Muscle layer of duodenum (tissue), 2 donors: ENCODE data around the gene SATL1.
"Not testable (repeated sequence)": the region's sequence is repeated elsewhere in the genome, so short reads cannot be mapped to it uniquely, and the experiment has no call there.

Source experiments
- H3K27ac ChIP-seq: one replicate; pipeline ENCODE4 v1.7.0; 2013; ENCODE audit warnings: mild to moderate bottlenecking, low read length
- H3K27me3 ChIP-seq: one replicate; pipeline ENCODE4 v1.7.0; 2013; ENCODE audit warnings: low read depth, mild to moderate bottlenecking, control low read depth, low read length
- H3K36me3 ChIP-seq, 2 donors: one replicate each; pipeline ENCODE4 v1.7.0; 2013; ENCODE audit warnings: low read length in 2 of 2, control low read depth in 1 of 2, mild to moderate bottlenecking in 1 of 2; ENCODE audit not compliant: insufficient read depth in 2 of 2, control insufficient read depth in 1 of 2
- H3K4me1 ChIP-seq, 2 donors: one replicate each; pipeline ENCODE4 v1.7.0; 2013; ENCODE audit warnings: low read length in 2 of 2, mild to moderate bottlenecking in 2 of 2, control low read depth in 1 of 2, moderate library complexity in 1 of 2; ENCODE audit not compliant: insufficient read depth in 2 of 2, control insufficient read depth in 1 of 2
- H3K4me3 ChIP-seq, 2 donors: one replicate each; pipeline ENCODE4 v1.7.0; 2013; ENCODE audit warnings: low read length in 2 of 2, low read depth in 1 of 2, mild to moderate bottlenecking in 1 of 2
- H3K9me3 ChIP-seq, 2 donors: one replicate each; pipeline ENCODE4 v1.7.0; 2013; ENCODE audit warnings: low read length in 2 of 2, control low read depth in 1 of 2, mild to moderate bottlenecking in 1 of 2; ENCODE audit not compliant: control insufficient read depth in 1 of 2
- donor health status: healthy.

Gene SATL1

GRCh38 chrX:85108165-85108564 is 135.4 kb downstream of the SATL1 start:
- Histone ChIP-seq H3K4me3 (no peak overlapping the region), H3K9me3 (no peaks in the 10 kb centered on the region), H3K4me1 (no peaks in the 10 kb centered on the region), H3K27ac (no peak overlapping the region), H3K36me3 (no peaks in the 10 kb centered on the region), H3K27me3 (no peaks in the 10 kb centered on the region)

GRCh38 chrX:85107407-85107806 is 136.2 kb downstream of the SATL1 start:
- Histone ChIP-seq H3K27me3 (no peaks in the 10 kb centered on the region), H3K36me3 (no peaks in the 10 kb centered on the region), H3K4me1 (no peaks in the 10 kb centered on the region)

GRCh38 chrX:85089321-85089840 is 154.2 kb downstream of the SATL1 start:
- no peaks in the 10 kb centered on the region for H3K4me1 ChIP-seq
- no peak overlapping the region for H3K27ac ChIP-seq
- H3K27me3 ChIP-seq: no peaks in the 10 kb centered on the region
- peaks cover 7 to 18% of the 10 kb centered on the region in 2 donors for H3K36me3 ChIP-seq
- H3K4me3 ChIP-seq: no peak overlapping the region
- no peaks in the 10 kb centered on the region for H3K9me3 ChIP-seq

More at GRCh38 chrX:85107407-85107806, 136.2 kb downstream of the SATL1 start:
- Histone ChIP-seq H3K4me3 (no peak overlapping the region), H3K9me3 (no peaks in the 10 kb centered on the region), H3K27ac (no peak overlapping the region)

- Histone ChIP-seq H3K4me3 (no peak overlapping the region), H3K4me1 (no peaks in the 10 kb centered on the region), H3K9me3 (no peaks in the 10 kb centered on the region), H3K36me3 (peaks cover 3 to 5% of the 10 kb centered on the region in 2 donors), H3K27ac (no peak overlapping the region), H3K27me3 (no peaks in the 10 kb centered on the region)
Measured at GRCh38 chrX:85084770-85085393, 158.7 kb downstream of the SATL1 start.

GRCh38 chrX:85077247-85077646 is 166.3 kb downstream of the SATL1 start:
- H3K4me1 ChIP-seq, H3K27ac ChIP-seq, H3K9me3 ChIP-seq, H3K4me3 ChIP-seq, H3K36me3 ChIP-seq, H3K27me3 ChIP-seq: not testable (repeated sequence)

- H3K36me3 ChIP-seq: no peaks in the 10 kb centered on the region
- H3K4me1 ChIP-seq: no peaks in the 10 kb centered on the region
- no peaks in the 10 kb centered on the region for H3K9me3 ChIP-seq
- H3K27ac ChIP-seq: no peak overlapping the region
- H3K4me3 ChIP-seq: no peak overlapping the region
- H3K27me3 ChIP-seq: no peaks in the 10 kb centered on the region
Measured at GRCh38 chrX:85065512-85066198, 177.9 kb downstream of the SATL1 start.

GRCh38 chrX:85052636-85053343 is 190.8 kb downstream of the SATL1 start:
- Histone ChIP-seq H3K27me3 (no peaks in the 10 kb centered on the region), H3K4me3 (no peak overlapping the region), H3K9me3 (no peaks in the 10 kb centered on the region), H3K4me1 (no peaks in the 10 kb centered on the region), H3K27ac (no peak overlapping the region), H3K36me3 (no peaks in the 10 kb centered on the region)

- no peaks in the 10 kb centered on the region for H3K36me3 ChIP-seq
- peak overlapping the region; percentile 51 for H3K27ac ChIP-seq
- H3K4me3 ChIP-seq: no peak overlapping the region
- no peaks in the 10 kb centered on the region for H3K9me3 ChIP-seq
- no peaks in the 10 kb centered on the region for H3K27me3 ChIP-seq
- no peaks in the 10 kb centered on the region for H3K4me1 ChIP-seq
Measured at GRCh38 chrX:85052205-85052604, 191.4 kb downstream of the SATL1 start.

GRCh38 chrX:85051627-85052026 is 192.0 kb downstream of the SATL1 start:
- Histone ChIP-seq H3K9me3 (no peaks in the 10 kb centered on the region), H3K27me3 (no peaks in the 10 kb centered on the region), H3K36me3 (no peaks in the 10 kb centered on the region), H3K4me1 (no peaks in the 10 kb centered on the region), H3K27ac (peak overlapping the region; percentile 51), H3K4me3 (no peak overlapping the region)
